ENCODE measurements around the gene FOXL3.

Gene FOXL3

DNA sequence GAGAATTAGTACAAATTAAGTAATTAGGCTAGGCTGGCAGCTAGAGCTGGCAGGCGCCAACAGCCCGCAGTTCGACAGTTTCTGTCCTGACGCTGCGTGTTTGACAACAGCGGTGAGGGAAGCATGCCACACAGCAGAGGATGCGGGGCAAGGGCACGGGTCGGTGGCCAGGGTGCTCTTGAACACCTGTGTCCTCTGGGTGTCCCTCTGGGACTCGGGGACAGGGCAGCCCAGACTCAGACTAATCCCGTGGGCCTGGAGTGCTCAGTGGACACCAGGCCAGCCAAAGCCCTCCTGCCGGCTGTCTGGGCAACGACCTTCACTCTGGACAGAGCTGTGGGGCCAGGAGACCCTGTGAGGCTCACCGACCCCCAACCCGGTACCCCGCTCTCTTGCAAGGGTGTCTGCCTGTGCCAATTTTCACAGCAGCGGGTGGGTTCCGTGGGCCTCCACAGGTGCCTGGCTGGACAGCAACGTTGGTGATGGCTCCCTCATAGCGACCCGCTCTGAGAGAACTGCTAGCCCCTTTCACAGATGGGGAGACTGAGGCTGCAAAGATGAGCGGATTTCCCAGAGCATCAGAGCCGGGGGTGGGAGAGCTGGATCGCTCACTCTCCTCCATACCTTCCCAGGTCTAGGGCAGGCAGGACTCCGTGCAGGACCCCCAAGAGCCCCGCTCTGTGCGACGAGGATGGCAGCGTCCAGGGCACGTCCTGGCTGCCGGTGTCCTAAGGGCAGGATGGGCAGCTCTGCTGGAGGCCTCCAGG is 48.5 kb downstream of the FOXL3 start:
- DNase-seq (ENCODE audit: low read depth): no peak

DNA sequence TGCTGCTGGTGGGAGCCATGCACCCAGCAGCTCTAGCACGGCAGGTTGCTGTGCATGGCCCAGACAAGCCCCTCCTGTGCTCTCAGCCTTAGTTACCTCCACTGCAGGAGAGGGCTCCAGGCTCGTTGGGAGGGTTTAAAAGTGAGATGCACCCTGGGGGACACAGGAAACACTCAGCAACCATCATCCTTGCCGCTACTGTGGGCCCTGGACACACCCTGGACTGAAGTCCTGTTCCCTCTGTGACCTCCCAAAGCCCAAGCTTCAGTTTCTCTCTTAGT is 49.0 kb downstream of the FOXL3 start:
- no peak for DNase-seq (ENCODE audit: low read depth)

DNA sequence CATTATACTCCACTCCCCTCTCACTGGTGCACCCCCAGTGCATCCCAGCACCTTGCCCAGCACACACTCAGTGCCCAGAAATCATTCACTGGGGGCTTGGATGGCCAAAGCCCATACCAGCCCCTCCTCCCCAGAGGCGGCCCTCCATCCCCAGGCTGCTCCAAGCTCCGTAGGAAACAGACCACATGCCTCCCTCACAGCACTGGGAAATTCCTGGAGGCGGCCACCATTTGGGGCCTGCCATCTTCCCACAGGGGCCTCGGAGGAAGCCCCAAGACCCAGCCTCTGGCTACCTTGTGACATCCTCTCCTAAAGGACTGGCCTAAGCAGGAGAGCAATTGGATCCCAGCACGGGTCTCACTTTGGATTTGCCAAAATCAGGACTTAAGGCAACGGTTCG is 49.7 kb downstream of the FOXL3 start:
- no peak for DNase-seq (ENCODE audit: low read depth)

DNA sequence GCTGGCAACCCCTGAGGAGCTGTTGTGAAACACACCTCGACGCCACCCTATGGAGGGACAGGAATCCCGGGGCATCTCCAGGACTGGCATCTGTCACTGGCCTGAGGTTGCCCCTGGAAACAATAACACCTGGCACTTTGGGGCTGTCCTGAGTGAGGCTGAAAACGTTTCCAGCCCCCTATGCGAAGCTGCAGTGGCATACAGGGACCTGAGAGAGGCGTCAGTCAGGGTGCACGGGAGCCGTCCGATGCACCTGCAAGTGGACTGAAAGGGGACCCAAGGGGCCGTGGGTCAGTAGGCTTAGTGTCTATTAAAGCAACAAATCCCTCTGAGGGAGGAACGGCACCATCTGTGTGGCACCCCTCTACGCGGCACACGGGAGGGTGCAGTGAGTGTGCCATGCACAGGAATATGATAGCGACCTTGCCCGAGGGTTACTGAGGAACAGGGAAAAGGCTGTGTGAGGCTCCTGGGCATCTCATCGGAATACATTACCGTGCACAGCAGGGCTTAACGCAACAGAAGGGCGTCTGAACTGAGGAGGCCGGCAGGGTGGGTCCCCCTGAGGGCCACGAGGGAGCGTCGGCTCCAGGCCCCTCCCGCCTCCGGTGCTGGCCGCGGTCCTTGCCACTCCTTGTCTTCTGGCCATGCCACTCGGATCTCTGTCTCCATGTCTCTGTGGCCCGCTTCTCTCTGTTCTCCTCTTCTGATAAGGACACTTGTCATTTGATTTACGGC is 50.4 kb downstream of the FOXL3 start:
- no peak for DNase-seq (ENCODE audit: low read depth)

Measured in activated T-cell treated with anti-CD3 and anti-CD28 coated beads for 1 hour (primary cell).